IMR-90 (cell line): ENCODE results near the gene VWCE. TPM values are rescaled to one million over a fixed set of nuclear protein-coding genes. Genes with fewer than 3 reads are reported as not detected.

Experiments
- ATAC-seq: fragments of 200-7000 bp; cut with Tn5 transposase; 2 replicates; pipeline ENCODE4 v1.9.1; 2020; ENCODE audit warnings: low read depth, mild to moderate bottlenecking, moderate library complexity
- BruUV-seq: library from RNA; stranded (reverse); fragments of 400-500 nt; replicated peaks from 2 replicates; lab custom pipeline; 2021; lab: Mats Ljungman, UMichigan
- CTCF ChIA-PET: fragments of 300-600 bp; formaldehyde crosslinking; extraction: SDS; loops from one replicate; lab custom pipeline; 2021; ENCODE audit warnings: antibody characterized with exemption; lab: Yijun Ruan, JAX
- POLR2A ChIA-PET: fragments of 300-600 bp; sonication (Branson Sonifier 250); formaldehyde crosslinking; loops from one replicate; lab custom pipeline; 2022; ENCODE audit warnings: antibody characterized with exemption; ENCODE audit not compliant: unreplicated experiment; lab: Charles Lee
- DNase-seq: peaks from one replicate; pipeline ENCODE4 v3.0.0; 2013
- H2AFZ ChIP-seq: replicated peaks from 2 replicates; pipeline ENCODE3; 2013; ENCODE audit warnings: low read length, mild to moderate bottlenecking; ENCODE audit not compliant: poor library complexity
- H2AK5ac ChIP-seq: 2 replicates; pipeline ENCODE4 v1.6.1; 2013; ENCODE audit warnings: low read depth, low read length, inconsistent platforms
- H2AK9ac ChIP-seq: replicated peaks from 2 replicates; pipeline ENCODE3; 2013; ENCODE audit warnings: mild to moderate bottlenecking, low read depth, low read length, moderate library complexity; ENCODE audit not compliant: poor library complexity
- H2BK120ac ChIP-seq: 2 replicates; pipeline ENCODE4 v1.6.1; 2013; ENCODE audit warnings: low read depth, low read length, inconsistent platforms
- H2BK15ac ChIP-seq: 3 replicates; pipeline ENCODE4 v1.6.1; 2013; ENCODE audit warnings: low read depth, low read length, inconsistent platforms
- H2BK20ac ChIP-seq: 2 replicates; pipeline ENCODE4 v1.6.1; 2013; ENCODE audit warnings: low read depth, mild to moderate bottlenecking, inconsistent platforms, low read length, moderate library complexity
- H2BK5ac ChIP-seq: 2 replicates; pipeline ENCODE4 v1.6.1; 2013; ENCODE audit warnings: mild to moderate bottlenecking, low read depth, low read length, inconsistent platforms; ENCODE audit not compliant: poor library complexity, severe bottlenecking
- H3K14ac ChIP-seq: replicated peaks from 2 replicates; pipeline ENCODE4 v1.6.1; 2013; ENCODE audit warnings: low read depth, low read length, inconsistent platforms
- H3K18ac ChIP-seq: 2 replicates; pipeline ENCODE4 v1.6.1; 2013; ENCODE audit warnings: low read depth, low read length, control low read depth
- H3K23ac ChIP-seq: 2 replicates; pipeline ENCODE4 v1.6.1; 2013; ENCODE audit warnings: low read depth, low read length, inconsistent platforms
- H3K27ac ChIP-seq: 2 replicates; pipeline ENCODE4 v1.5.1; 2013; ENCODE audit warnings: mild to moderate bottlenecking, control low read depth, low read length; ENCODE audit not compliant: insufficient read depth
- H3K27me3 ChIP-seq: 2 replicates; pipeline ENCODE4 v1.6.1; 2013; ENCODE audit warnings: low read length; ENCODE audit not compliant: control insufficient read depth, insufficient read depth
- H3K36me3 ChIP-seq: 2 replicates; pipeline ENCODE4 v1.6.1; 2013; ENCODE audit warnings: low read length, mixed read lengths; ENCODE audit not compliant: control insufficient read depth, insufficient read depth
- H3K4ac ChIP-seq: 2 replicates; pipeline ENCODE4 v1.6.1; 2013; ENCODE audit warnings: low read depth, low read length, inconsistent platforms
- H3K4me1 ChIP-seq: 2 replicates; pipeline ENCODE4 v1.6.1; 2013; ENCODE audit warnings: low read length, mixed read lengths; ENCODE audit not compliant: control insufficient read depth, insufficient read depth
- H3K4me2 ChIP-seq: 2 replicates; pipeline ENCODE4 v1.6.1; 2013; ENCODE audit warnings: low read depth, mild to moderate bottlenecking, control low read depth, low read length, moderate library complexity
- H3K4me3 ChIP-seq: 2 replicates; pipeline ENCODE4 v1.5.1; 2013; ENCODE audit warnings: low read depth, mild to moderate bottlenecking, control low read depth, low read length, moderate library complexity; ENCODE audit not compliant: insufficient read depth
- H3K56ac ChIP-seq: 2 replicates; pipeline ENCODE4 v1.6.1; 2013; ENCODE audit warnings: low read length, inconsistent platforms; ENCODE audit not compliant: insufficient read depth; ENCODE audit errors: extremely low read depth
- H3K79me1 ChIP-seq, 2 experiments: 2 replicates each; pipeline ENCODE4 v1.6.1; 2013; ENCODE audit warnings: low read length in 2 of 2, inconsistent platforms in 1 of 2, low read depth in 1 of 2
- H3K9ac ChIP-seq: 2 replicates; pipeline ENCODE4 v1.6.1; 2013; ENCODE audit warnings: low read depth, low read length, control low read depth
- H3K9me1 ChIP-seq: 2 replicates; pipeline ENCODE4 v1.6.1; 2013; ENCODE audit warnings: low read length, inconsistent platforms; ENCODE audit not compliant: insufficient read depth
- H3K9me3 ChIP-seq: 2 replicates; pipeline ENCODE4 v1.6.1; 2013; ENCODE audit warnings: low read length; ENCODE audit not compliant: control insufficient read depth, insufficient read depth
- H4K20me1 ChIP-seq: 2 replicates; pipeline ENCODE4 v1.6.1; 2013; ENCODE audit warnings: low read length, inconsistent platforms; ENCODE audit not compliant: insufficient read depth
- H4K5ac ChIP-seq: 2 replicates; pipeline ENCODE4 v1.6.1; 2013; ENCODE audit warnings: mild to moderate bottlenecking, low read depth, low read length, control low read depth
- H4K8ac ChIP-seq, 2 experiments: 2 replicates each; pipeline ENCODE4 v1.6.1; 2013; ENCODE audit warnings: low read depth in 2 of 2, low read length in 2 of 2, control low read depth in 1 of 2, inconsistent platforms in 1 of 2
- H4K91ac ChIP-seq: 2 replicates; pipeline ENCODE4 v1.6.1; 2013; ENCODE audit warnings: low read depth, low read length, inconsistent platforms; ENCODE audit not compliant: insufficient read depth
- CEBPB ChIP-seq: IDR thresholded peaks from 2 replicates; pipeline ENCODE4 v1.6.1; 2012; ENCODE audit warnings: low read depth, low read length, improper control_type of control experiment
- FOS ChIP-seq: fragments of 150-350 bp; IDR thresholded peaks from 2 replicates; pipeline ENCODE4 v1.6.1; 2016; ENCODE audit warnings: low read depth, low read length
- POLR2A ChIP-seq: IDR thresholded peaks from 2 replicates; pipeline ENCODE4 v1.6.1; 2012; ENCODE audit warnings: mild to moderate bottlenecking, low read depth, low read length
- WGBS, 2 experiments: methylation state at CpG; one replicate each; pipeline versions ENCODE4 v1.1.5 to v1.1.7; 2013; ENCODE audit warnings: missing lambda C conversion rate in 2 of 2; ENCODE audit not compliant: insufficient read length in 1 of 2; ENCODE audit errors: extremely low coverage in 2 of 2; 5-methylcytosine and 5-hydroxymethylcytosine counted together
- dilution Hi-C: fragments of 300-500 bp; cut with HindIII; formaldehyde crosslinking; loops from one replicate; pipeline ENCODE4 v1.14.3; 2018; ENCODE audit warnings: low sequenced_read_pairs; ENCODE audit not compliant: unreplicated experiment
- in situ Hi-C: fragments of 300-500 bp; cut with MboI; formaldehyde crosslinking; loops from 3 replicates; pipeline ENCODE4 v1.14.3; 2019; ENCODE audit warnings: low sequenced_read_pairs, inconsistent platforms, mixed read lengths
- intact Hi-C: fragments of 100-400 bp; cut with micrococcal nuclease; formaldehyde crosslinking; loops from 2 replicates; pipeline ENCODE4 v1.10.0; 2022
- polyA plus RNA-seq, 3 experiments: library from polyadenylated mRNA; depleted of rRNA; stranded (reverse); fragments of >200 nt; gene quantifications; 2 replicates each; pipeline ENCODE4 v1.2.3, GENCODE V29; 2012; ENCODE audit warnings: low replicate concordance in 1 of 3
- total RNA-seq: library from RNA; depleted of rRNA; stranded (reverse); fragments of >200 nt; gene quantifications from 2 replicates; pipeline ENCODE4 v1.2.3, GENCODE V29; 2012

VWCE gene
- total and polyA plus RNA-seq, 2 of the 4 experiments (the other 2 are of a cell fraction): under 0.01 to 1.1 TPM

- no peak overlapping the region for H3K27ac ChIP-seq
- no peak overlapping the region for H3K18ac ChIP-seq
- ATAC-seq (no peak), DNase-seq (no peak)
- no peak overlapping the region for H2AK9ac ChIP-seq
- no peaks in the 10 kb centered on the region for H3K9me3 ChIP-seq
- no peak overlapping the region for H3K9ac ChIP-seq
- ChIA-PET POLR2A (no interaction called here), CTCF (no interaction called here)
- no TSS peak for BruUV-seq
- H3K9me1 ChIP-seq: no peaks in the 10 kb centered on the region
- TF ChIP-seq CEBPB (no peak), FOS (no peak), POLR2A (no peak)
- in situ Hi-C loops: no loop called here
- no peak overlapping the region for H3K23ac ChIP-seq
- no peaks in the 10 kb centered on the region for H3K4me1 ChIP-seq
- H2BK15ac ChIP-seq: no peak overlapping the region
- H3K79me1 ChIP-seq: no peaks in the 10 kb centered on the region; a peak in 1 of 4 replicates
- intact Hi-C loops: no loop called here
- H2AK5ac ChIP-seq: no peak overlapping the region
- dilution Hi-C loops: no loop called here
- no peak overlapping the region for H3K56ac ChIP-seq
- H3K36me3 ChIP-seq: peaks cover 14% of the 10 kb centered on the region
- no peak overlapping the region for H3K14ac ChIP-seq
- no peak overlapping the region for H2BK120ac ChIP-seq
- H4K91ac ChIP-seq: no peak overlapping the region
- H2AFZ ChIP-seq: no peak overlapping the region
- no peak overlapping the region for H4K8ac ChIP-seq
- H3K4me3 ChIP-seq: no peak overlapping the region
- H2BK5ac ChIP-seq: no peak overlapping the region
- H3K4me2 ChIP-seq: no peak overlapping the region
- no peaks in the 10 kb centered on the region for H3K27me3 ChIP-seq
- no peak overlapping the region for H4K5ac ChIP-seq
- no peaks in the 10 kb centered on the region for H4K20me1 ChIP-seq
- WGBS, 2 experiments: no CpG with 5 or more reads among the region's 2 CpGs
- no peak overlapping the region for H2BK20ac ChIP-seq
- H3K4ac ChIP-seq: no peak overlapping the region
Observed at GRCh38 chr11:61340979-61341378, 45.9 kb upstream of the VWCE start.
